CMK (cell line): ENCODE results near the gene ALG12.
"Not testable (repeated sequence)": the region's sequence is repeated elsewhere in the genome, so short reads cannot be mapped to it uniquely, and the experiment has no call there.

Experiments
- DNase-seq: peaks from one replicate; pipeline ENCODE4 v3.0.0-alpha.2; 2010; ENCODE audit warnings: low read depth

Gene ALG12

GRCh38 chr22:49945042-49945794 lies 27.0 kb upstream of the ALG12 start:
- not testable (repeated sequence) for DNase-seq

- no peak for DNase-seq
These were observed 26.2 kb upstream of the ALG12 start for GRCh38 chr22:49944399-49944891.

GRCh38 chr22:49943771-49944398 lies 25.6 kb upstream of the ALG12 start:
- DNase-seq = no peak

- DNase-seq = no peak
These were observed 25.1 kb upstream of the ALG12 start for GRCh38 chr22:49943405-49943765.

- DNase-seq = no peak
These were observed 24.5 kb upstream of the ALG12 start for GRCh38 chr22:49942565-49943404.

- DNase-seq = no peak
These were observed 23.5 kb upstream of the ALG12 start for GRCh38 chr22:49941507-49942316.

GRCh38 chr22:49938565-49939136 lies 20.4 kb upstream of the ALG12 start:
- no peak for DNase-seq

- DNase-seq = no peak
These were observed 19.7 kb upstream of the ALG12 start for GRCh38 chr22:49937758-49938564.

- DNase-seq = no peak
These were observed 18.9 kb upstream of the ALG12 start for GRCh38 chr22:49936973-49937757.

- DNase-seq = peak; percentile 79
These were observed 18.1 kb upstream of the ALG12 start for GRCh38 chr22:49936018-49936972.

- DNase-seq = no peak
These were observed 17.3 kb upstream of the ALG12 start for GRCh38 chr22:49935561-49935960.

GRCh38 chr22:49934891-49935557 lies 16.8 kb upstream of the ALG12 start:
- DNase-seq = no peak

GRCh38 chr22:49934160-49934890 lies 16.1 kb upstream of the ALG12 start:
- DNase-seq = no peak

GRCh38 chr22:49933236-49934159 lies 15.3 kb upstream of the ALG12 start:
- DNase-seq = no peak

- no peak for DNase-seq
These were observed 12.6 kb upstream of the ALG12 start for GRCh38 chr22:49930596-49931412.
